Muscle layer of colon (tissue), 2 donors: ENCODE measurements around the gene PPARA.

Source experiments
- H3K27ac ChIP-seq: one replicate; pipeline ENCODE4 v1.7.0; 2013; ENCODE audit warnings: low read depth, mild to moderate bottlenecking, low read length, moderate library complexity
- H3K27me3 ChIP-seq, 2 donors: one replicate each; pipeline ENCODE4 v1.7.0; 2013; ENCODE audit warnings: low read length in 2 of 2, mild to moderate bottlenecking in 2 of 2; ENCODE audit not compliant: insufficient read depth in 2 of 2, control insufficient read depth in 1 of 2
- H3K36me3 ChIP-seq: one replicate; pipeline ENCODE4 v1.7.0; 2013; ENCODE audit warnings: mild to moderate bottlenecking, low read length; ENCODE audit not compliant: insufficient read depth
- H3K4me1 ChIP-seq: one replicate; pipeline ENCODE4 v1.7.0; 2013; ENCODE audit warnings: mild to moderate bottlenecking, low read length; ENCODE audit not compliant: insufficient read depth
- H3K4me3 ChIP-seq, 2 donors: one replicate each; pipeline ENCODE4 v1.7.0; 2013; ENCODE audit warnings: low read length in 2 of 2, low read depth in 1 of 2, mild to moderate bottlenecking in 1 of 2, moderate library complexity in 1 of 2
- H3K9ac ChIP-seq: one replicate; pipeline ENCODE4 v1.7.0; 2013; ENCODE audit warnings: low read length
- H3K9me3 ChIP-seq: one replicate; pipeline ENCODE4 v1.7.0; 2013; ENCODE audit warnings: mild to moderate bottlenecking, low read length
- donor health status: abdominal sarcoma.
- donor health status: Adenocarcinoma of cecum.

The PPARA gene

DNA sequence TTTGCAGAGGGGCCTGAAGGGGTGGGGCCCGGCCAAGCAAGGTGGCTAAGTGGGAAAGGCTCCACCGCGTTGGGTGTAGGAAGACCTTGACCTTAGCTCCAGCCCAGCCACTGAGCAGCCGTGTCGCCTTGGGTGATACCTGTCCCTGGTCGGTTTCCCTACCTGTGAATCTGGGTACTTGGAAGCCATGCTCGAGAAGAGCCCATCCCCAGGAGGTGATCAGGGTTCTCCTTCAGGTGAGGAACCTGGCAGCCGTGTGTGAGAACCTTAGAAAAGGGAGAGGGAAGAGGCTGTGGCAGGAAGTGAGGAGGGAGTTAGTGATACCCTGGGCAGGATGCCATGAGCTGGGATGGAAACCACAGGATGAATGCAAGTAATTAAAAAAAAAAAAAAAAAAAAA, 21.6 kb downstream of the PPARA start:
- Histone ChIP-seq H3K9me3 (no peaks in the 10 kb centered on the region), H3K27ac (no peak overlapping the region), H3K4me3 (no peak overlapping the region), H3K9ac (no peak overlapping the region), H3K36me3 (no peaks in the 10 kb centered on the region), H3K27me3 (no peaks in the 10 kb centered on the region), H3K4me1 (peaks cover 10% of the 10 kb centered on the region)

DNA sequence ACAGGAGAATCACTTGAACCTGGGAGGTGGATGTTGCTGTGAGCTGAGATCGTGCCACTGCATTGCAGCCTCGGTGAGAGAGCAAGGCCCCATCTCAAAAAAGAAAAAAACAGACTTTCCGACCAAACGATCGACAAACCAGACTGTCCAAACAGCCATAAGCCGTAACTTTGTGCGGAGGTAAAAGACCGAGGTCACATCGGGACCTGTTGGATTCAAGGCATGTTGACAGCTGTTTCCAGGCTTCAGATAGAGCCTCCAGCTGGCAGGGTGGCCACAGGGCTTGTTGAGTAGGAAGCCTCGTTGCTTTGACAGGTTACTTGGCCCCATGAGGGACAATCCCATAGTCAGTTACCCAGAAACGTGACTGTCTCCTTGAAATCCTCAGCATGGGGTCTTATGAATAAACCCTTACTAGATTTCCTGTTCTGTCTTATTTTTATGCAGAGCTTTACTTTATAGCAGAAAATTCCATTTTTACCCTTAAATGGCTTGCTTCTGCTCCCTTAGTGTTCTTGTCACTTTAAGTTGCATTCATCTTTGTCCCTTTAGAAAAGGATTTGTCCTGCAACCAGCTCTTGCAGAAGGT, 22.3 kb downstream of the PPARA start:
- H3K4me3 ChIP-seq, result no peak overlapping the region
- H3K27ac ChIP-seq, result no peak overlapping the region

DNA sequence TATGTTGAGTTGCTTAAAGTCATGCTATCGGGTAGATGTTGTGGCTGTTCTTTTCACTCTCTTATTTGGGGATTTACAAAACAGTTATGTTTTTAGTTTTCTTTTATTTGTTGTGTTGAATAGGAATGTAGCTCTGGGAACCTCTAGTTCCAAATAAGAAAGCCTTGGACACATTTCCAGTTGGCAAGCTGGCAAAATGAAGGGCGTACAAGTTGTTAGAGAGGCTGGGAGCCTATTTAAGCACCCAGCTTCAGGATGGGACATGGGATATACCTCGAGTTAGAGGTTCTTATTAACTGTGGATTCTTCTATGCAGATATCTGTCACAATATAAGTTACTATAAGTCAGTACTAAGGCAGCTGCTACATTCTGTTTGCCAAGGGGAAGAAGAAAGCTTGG, 22.8 kb downstream of the PPARA start:
- H3K4me1 ChIP-seq, result peaks cover 10% of the 10 kb centered on the region
- H3K27ac ChIP-seq, result no peak overlapping the region
- no peak overlapping the region for H3K9ac ChIP-seq
- no peak overlapping the region for H3K4me3 ChIP-seq
- no peaks in the 10 kb centered on the region for H3K27me3 ChIP-seq
- no peaks in the 10 kb centered on the region for H3K36me3 ChIP-seq
- no peaks in the 10 kb centered on the region for H3K9me3 ChIP-seq

More for the DNA sequence above, 22.3 kb downstream of the PPARA start:
- peaks cover 10% of the 10 kb centered on the region for H3K4me1 ChIP-seq
- no peaks in the 10 kb centered on the region for H3K9me3 ChIP-seq
- no peak overlapping the region for H3K9ac ChIP-seq
- H3K36me3 ChIP-seq, result no peaks in the 10 kb centered on the region
- H3K27me3 ChIP-seq, result no peaks in the 10 kb centered on the region

DNA sequence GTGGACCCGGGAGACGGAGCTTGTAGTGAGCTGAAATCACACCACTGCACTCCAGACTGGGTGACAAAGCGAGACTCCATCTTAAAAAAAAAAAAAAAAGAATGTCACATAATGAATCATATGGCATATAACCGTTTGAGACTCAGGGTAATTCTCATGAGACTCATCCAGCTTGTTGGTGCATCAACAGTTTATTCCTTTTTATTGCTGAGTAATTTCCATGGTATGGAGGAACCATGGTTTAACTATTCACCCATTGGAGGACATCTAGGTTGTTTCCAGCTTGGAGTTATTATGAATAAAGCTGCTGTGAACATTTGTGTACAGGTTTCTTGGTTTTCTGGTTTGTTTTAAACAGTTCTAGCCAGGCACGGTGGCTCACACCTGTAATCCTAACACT, 25.3 kb downstream of the PPARA start:
- H3K4me1 ChIP-seq, result peaks cover 9% of the 10 kb centered on the region
- no peak overlapping the region for H3K9ac ChIP-seq
- no peak overlapping the region for H3K27ac ChIP-seq
- H3K4me3 ChIP-seq, result no peak overlapping the region
- no peaks in the 10 kb centered on the region for H3K27me3 ChIP-seq
- no peaks in the 10 kb centered on the region for H3K9me3 ChIP-seq
- H3K36me3 ChIP-seq, result no peaks in the 10 kb centered on the region

DNA sequence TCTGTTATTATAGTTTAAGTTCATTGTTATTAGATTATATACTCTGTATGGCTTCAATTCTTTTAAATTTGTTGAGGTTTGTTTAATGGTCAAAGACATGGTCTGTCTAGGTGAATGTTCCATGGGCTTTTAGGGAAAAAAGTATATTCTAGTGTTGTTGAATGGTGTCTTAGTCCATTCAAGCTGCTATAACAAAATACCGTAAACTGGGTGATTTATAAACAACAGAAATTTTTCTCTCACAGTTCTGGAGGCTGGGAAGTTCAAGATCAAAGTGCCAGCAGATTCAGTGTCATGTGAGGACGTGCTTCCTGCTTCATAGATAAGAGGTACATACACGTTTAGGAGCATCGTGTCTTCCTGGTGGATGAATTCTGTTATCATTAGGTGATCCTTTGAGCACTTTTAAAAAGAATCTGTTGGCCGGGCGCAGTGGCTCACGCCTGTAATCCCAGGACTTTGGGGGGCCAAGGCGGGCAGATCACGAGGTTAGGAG, 26.2 kb downstream of the PPARA start:
- Histone ChIP-seq H3K4me1 (no peaks in the 10 kb centered on the region), H3K9ac (no peak overlapping the region), H3K27ac (no peak overlapping the region), H3K9me3 (peaks cover 4% of the 10 kb centered on the region), H3K4me3 (no peak overlapping the region), H3K36me3 (no peaks in the 10 kb centered on the region), H3K27me3 (no peaks in the 10 kb centered on the region)

DNA sequence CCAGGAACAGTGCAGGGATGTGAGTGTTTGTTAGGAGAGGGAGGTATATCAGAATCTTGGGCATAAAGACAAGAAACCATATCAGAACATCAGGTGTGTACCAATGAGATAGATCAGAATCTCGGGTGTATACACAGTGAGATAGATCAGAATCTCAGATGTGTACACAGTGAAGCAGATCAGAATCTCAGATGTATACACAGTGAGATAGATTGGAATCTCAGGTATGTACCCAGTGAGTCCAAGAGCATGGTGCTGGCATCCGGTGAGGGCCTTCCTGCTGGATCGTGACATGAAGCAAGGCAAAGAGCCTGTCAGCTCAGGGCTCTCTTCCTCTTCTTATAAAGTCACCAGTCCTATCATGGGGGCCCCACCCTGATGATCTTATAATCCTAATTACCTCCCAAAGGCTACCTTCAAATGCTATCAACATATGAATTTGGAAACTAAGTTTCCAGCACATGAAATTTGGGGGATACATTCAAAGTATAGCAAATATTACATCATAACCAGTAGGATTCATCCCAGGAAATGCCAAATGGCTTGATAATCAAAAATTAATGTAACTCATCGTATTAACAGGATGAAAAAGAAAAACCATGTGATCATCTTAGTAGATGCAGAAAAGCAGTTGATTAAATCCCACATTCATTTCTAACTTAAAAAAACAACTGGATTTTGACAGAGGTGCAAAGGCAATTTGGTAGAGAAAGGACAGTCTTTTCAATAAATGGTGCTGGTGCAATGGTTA, 28.6 kb downstream of the PPARA start:
- H3K27ac ChIP-seq, result no peak overlapping the region

DNA sequence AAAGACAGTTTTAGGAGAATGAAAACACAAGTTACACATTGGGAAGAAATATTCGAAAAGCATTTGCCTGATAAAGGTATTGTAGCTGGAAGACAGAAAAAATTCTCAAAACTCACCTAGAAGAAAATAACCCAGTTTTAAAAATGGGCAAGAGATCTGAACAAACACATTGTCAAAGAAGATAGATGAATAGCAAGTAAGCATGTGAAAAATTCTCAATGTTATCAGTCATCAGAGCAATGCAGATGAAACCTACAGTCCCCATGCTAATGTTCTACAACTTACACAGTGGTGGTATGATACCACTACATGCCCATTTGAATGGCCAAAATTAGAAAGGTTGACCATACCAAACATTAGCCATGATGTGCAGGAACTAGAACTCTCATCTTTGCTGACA, 29.4 kb downstream of the PPARA start:
- Histone ChIP-seq H3K4me3 (no peak overlapping the region), H3K27ac (no peak overlapping the region), H3K36me3 (no peaks in the 10 kb centered on the region), H3K27me3 (no peaks in the 10 kb centered on the region), H3K9me3 (peaks cover 4% of the 10 kb centered on the region), H3K9ac (no peak overlapping the region), H3K4me1 (no peaks in the 10 kb centered on the region)

More for the DNA sequence above, 28.6 kb downstream of the PPARA start:
- Histone ChIP-seq H3K4me1 (no peaks in the 10 kb centered on the region), H3K4me3 (no peak overlapping the region), H3K9ac (no peak overlapping the region), H3K36me3 (no peaks in the 10 kb centered on the region), H3K9me3 (peaks cover 4% of the 10 kb centered on the region), H3K27me3 (no peaks in the 10 kb centered on the region)

DNA sequence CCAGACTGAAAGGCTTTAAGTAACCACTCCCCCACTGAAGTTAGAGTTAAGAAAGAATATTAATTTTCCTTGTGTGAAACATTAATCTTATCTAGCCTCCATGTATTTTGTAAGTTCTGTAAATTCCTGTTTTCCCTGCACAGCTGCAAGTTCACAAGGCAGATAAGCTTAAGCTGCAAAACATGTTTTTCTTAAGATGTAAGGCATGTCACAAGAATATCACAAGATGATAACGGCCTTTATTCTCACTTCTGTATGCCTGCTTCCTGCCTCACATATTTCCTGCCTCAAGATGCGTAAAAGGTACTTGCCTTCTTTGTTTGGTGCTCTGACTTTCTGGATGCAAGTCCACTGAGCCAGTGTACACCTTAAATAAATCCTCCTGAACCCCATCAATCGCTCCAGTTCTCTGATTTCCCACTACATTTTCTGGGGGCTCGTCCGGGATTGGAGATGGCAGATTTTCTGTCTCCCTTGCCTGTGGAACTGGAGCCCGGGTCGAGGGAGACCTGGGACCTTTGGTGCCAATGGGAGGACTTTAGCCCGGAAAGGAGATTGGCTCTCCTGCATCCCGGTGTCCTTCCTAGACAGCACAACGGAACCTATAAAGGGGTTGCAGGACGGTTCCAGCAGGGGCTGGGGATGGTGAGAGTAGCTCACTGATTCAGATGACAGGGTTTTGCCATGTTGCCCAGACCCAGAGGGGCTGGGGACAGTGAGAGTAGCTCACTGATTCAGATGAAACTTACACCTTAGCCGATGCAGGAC, 30.2 kb downstream of the PPARA start:
- no peak overlapping the region for H3K4me3 ChIP-seq
- H3K36me3 ChIP-seq, result no peaks in the 10 kb centered on the region
- no peaks in the 10 kb centered on the region for H3K27me3 ChIP-seq
- no peaks in the 10 kb centered on the region for H3K4me1 ChIP-seq
- H3K9me3 ChIP-seq, result peaks cover 4% of the 10 kb centered on the region
- H3K27ac ChIP-seq, result no peak overlapping the region
- H3K9ac ChIP-seq, result no peak overlapping the region

DNA sequence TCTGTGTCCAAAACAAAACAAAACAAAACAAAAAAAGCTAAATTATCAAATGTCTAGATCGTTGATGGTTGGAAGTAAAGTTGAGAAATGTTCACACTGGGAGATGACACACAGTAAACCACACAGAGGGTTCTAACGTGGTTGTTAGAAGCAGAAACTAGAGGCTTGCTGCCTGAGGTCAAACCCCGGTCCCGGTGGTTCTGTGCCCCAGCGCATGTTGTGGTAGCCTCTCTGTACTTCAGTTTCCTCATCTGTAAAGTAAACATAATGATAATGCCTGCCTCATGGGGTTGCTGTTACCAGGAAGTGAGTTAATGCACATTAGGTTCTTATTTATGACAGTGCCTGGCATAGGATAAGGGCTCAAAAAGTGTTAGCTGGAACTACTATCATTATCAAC, 33.4 kb downstream of the PPARA start:
- no peaks in the 10 kb centered on the region for H3K27me3 ChIP-seq
- H3K4me1 ChIP-seq, result no peaks in the 10 kb centered on the region
- H3K4me3 ChIP-seq, result no peak overlapping the region
- H3K36me3 ChIP-seq, result no peaks in the 10 kb centered on the region
- H3K9ac ChIP-seq, result no peak overlapping the region
- peaks cover 4% of the 10 kb centered on the region for H3K9me3 ChIP-seq
- H3K27ac ChIP-seq, result no peak overlapping the region

DNA sequence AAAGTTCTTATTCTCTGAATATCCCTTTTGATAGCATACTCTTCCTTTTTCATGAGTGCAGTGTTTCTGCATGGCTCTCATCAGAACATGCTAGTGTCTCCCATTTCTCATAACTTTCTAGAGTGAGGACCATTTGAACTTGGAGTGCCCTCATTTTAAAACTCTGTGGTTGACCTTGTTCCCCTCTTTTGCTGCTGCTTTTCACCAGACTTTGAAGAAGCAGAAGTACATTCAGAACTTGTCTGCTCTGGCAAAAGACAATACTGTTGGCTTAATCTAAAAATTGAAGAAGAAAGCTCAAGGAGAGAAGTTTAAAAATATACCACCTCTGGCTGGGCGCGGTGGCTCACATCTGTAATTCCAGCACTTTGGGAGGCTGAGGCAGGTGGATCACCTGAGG, 35.0 kb downstream of the PPARA start:
- no peak overlapping the region for H3K27ac ChIP-seq
- no peaks in the 10 kb centered on the region for H3K27me3 ChIP-seq
- H3K4me3 ChIP-seq, result no peak overlapping the region
- peaks cover 4% of the 10 kb centered on the region for H3K9me3 ChIP-seq
- H3K36me3 ChIP-seq, result no peaks in the 10 kb centered on the region
- H3K4me1 ChIP-seq, result no peaks in the 10 kb centered on the region
- no peak overlapping the region for H3K9ac ChIP-seq

DNA sequence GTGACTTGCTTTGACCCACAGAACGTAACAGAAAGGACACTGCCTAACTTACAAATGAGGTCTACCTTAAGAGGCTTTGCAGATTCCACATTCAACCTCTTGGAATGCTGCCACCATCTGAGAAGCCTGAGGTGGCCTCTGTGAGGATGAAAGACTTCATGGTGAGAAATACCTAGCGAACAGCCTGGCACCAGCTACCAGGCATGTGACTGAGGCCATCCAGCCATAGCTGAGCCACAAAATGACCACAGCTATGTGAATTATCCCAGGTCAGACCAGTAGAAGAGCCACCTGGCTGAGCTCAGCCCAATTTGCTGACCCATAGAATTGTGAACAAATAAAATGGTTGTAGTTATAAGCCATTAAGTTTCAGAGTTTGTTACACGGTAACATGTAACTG, 37.5 kb downstream of the PPARA start:
- H3K4me3 ChIP-seq, result no peak overlapping the region
- H3K27ac ChIP-seq, result no peak overlapping the region
- H3K4me1 ChIP-seq, result no peaks in the 10 kb centered on the region
- no peaks in the 10 kb centered on the region for H3K9me3 ChIP-seq
- H3K9ac ChIP-seq, result no peak overlapping the region
- H3K27me3 ChIP-seq, result no peaks in the 10 kb centered on the region
- H3K36me3 ChIP-seq, result no peaks in the 10 kb centered on the region
